ENCODE measurements around the gene TGM3.
"Not testable (repeated sequence)": the region's sequence is repeated elsewhere in the genome, so short reads cannot be mapped to it uniquely, and the experiment has no call there.

Gene TGM3

GRCh38 chr20:2295886-2296515, at the start of gene TGM3:
TGM3 (plus strand) TSS chr20:2296001; CDS start chr20:2296064, 63 bp downstream.
- no peak for DNase-seq

GRCh38 chr20:2246069-2246491, 49.7 kb upstream of the TGM3 start:
- no peak for DNase-seq

- DNase-seq = no peak
These were observed 47.0 kb upstream of the TGM3 start for GRCh38 chr20:2248837-2249236.

GRCh38 chr20:2249935-2250334, 45.9 kb upstream of the TGM3 start:
- no peak for DNase-seq

- no peak for DNase-seq
These were observed 43.3 kb upstream of the TGM3 start for GRCh38 chr20:2252419-2252997.

- DNase-seq = no peak
These were observed 42.5 kb upstream of the TGM3 start for GRCh38 chr20:2253256-2253655.

GRCh38 chr20:2254333-2254732, 41.5 kb upstream of the TGM3 start:
- no peak for DNase-seq

GRCh38 chr20:2255926-2256531, 39.8 kb upstream of the TGM3 start:
- DNase-seq = no peak

GRCh38 chr20:2259731-2260130, 36.1 kb upstream of the TGM3 start:
- DNase-seq = no peak

GRCh38 chr20:2260250-2260649, 35.6 kb upstream of the TGM3 start:
- no peak for DNase-seq

GRCh38 chr20:2261046-2261485, 34.7 kb upstream of the TGM3 start:
- no peak for DNase-seq

- no peak for DNase-seq
These were observed 34.2 kb upstream of the TGM3 start for GRCh38 chr20:2261629-2262028.

- no peak for DNase-seq
These were observed 31.7 kb upstream of the TGM3 start for GRCh38 chr20:2264118-2264517.

GRCh38 chr20:2264621-2265374, 31.0 kb upstream of the TGM3 start:
- DNase-seq = not testable (repeated sequence)

GRCh38 chr20:2273634-2274302, 22.0 kb upstream of the TGM3 start:
- no peak for DNase-seq

- DNase-seq = no peak
These were observed 19.8 kb upstream of the TGM3 start for GRCh38 chr20:2276015-2276414.

GRCh38 chr20:2279253-2279779, 16.5 kb upstream of the TGM3 start:
- no peak for DNase-seq

- no peak for DNase-seq
These were observed 15.7 kb upstream of the TGM3 start for GRCh38 chr20:2280082-2280481.

GRCh38 chr20:2281563-2281962, 14.2 kb upstream of the TGM3 start:
- no peak for DNase-seq

- DNase-seq = no peak
These were observed 13.6 kb upstream of the TGM3 start for GRCh38 chr20:2282181-2282580.

- DNase-seq = no peak
These were observed 11.9 kb upstream of the TGM3 start for GRCh38 chr20:2283706-2284423.

GRCh38 chr20:2285193-2285592, 10.6 kb upstream of the TGM3 start:
- no peak for DNase-seq

Measured in NCI-H526 treated with DMSO at 0.1 percent for 48 hours (cell line).